Measurements from ENCODE around the gene NDRG2.

Gene NDRG2

DNA sequence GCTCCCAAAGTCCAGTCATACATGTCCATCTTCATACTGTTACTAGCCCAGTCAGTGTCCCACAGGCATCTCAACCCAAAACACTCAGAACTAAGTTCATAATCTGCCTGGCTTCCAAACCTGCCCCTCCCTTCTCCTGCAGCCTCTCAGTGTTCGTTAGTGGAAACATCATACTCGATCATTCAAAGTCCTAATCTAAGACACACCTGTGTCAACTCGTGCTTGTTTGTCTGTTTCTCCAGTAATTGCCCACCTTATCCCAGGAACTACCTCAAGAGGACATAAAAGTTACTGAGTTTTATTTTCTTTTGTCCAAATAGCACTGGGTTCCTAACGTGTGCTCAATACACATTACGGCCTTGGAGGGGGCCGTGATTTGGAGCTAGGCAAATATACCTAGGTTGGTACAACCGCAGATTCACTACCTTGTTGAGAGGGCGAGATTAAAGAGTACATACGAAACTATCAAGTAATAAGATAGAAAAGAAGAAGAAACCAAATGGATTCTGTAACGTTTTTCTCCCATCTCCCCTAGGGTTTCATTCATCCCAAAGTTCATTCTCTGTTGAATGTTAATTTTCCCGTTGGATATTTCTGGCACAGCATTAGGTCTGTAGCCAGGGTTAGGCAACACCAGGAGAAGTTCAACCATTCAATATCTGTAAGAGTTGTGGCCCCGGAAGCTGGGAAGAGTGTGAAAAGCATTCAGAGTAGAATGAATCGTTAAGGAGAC, 35.9 kb upstream of the NDRG2 start:
- TF ChIP-seq, protein P1, sequence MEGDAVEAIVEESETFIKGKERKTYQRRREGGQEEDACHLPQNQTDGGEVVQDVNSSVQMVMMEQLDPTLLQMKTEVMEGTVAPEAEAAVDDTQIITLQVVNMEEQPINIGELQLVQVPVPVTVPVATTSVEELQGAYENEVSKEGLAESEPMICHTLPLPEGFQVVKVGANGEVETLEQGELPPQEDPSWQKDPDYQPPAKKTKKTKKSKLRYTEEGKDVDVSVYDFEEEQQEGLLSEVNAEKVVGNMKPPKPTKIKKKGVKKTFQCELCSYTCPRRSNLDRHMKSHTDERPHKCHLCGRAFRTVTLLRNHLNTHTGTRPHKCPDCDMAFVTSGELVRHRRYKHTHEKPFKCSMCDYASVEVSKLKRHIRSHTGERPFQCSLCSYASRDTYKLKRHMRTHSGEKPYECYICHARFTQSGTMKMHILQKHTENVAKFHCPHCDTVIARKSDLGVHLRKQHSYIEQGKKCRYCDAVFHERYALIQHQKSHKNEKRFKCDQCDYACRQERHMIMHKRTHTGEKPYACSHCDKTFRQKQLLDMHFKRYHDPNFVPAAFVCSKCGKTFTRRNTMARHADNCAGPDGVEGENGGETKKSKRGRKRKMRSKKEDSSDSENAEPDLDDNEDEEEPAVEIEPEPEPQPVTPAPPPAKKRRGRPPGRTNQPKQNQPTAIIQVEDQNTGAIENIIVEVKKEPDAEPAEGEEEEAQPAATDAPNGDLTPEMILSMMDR (conservative IDR thresholded peaks at IDR 0.05; ENCODE audit: low read depth, low read length): no peak
- no peak overlapping the region for H3K4me3 ChIP-seq (ENCODE audit: low read length)
- DNase-seq (ENCODE audit: low read depth): no peak

GRCh38 chr14:21059842-21060613, 35.2 kb upstream of the NDRG2 start:
- H3K4me3 ChIP-seq (ENCODE audit: low read length): no peak overlapping the region
- TF ChIP-seq, protein P1 (conservative IDR thresholded peaks at IDR 0.05; ENCODE audit: low read depth, low read length): no peak
- DNase-seq (ENCODE audit: low read depth): no peak

DNA sequence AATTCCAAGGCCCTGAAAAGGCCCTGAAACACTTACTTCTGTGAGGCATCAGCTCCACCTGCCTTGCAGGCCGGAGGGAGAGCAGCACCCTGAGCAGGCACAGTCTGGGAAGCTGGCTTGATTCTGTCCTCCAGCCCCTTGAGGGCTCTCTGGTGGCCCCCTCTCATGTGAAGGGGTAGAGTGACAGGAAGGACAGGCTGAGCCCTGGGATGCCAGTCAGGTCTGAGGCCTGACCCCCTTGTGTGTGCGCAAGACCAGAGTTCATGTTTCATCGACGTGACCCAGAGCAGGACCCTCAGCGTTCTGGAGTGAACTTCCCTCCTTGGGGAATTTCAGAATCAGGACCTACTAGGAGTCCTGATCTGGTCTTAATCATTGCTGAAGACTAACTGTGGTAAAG, 34.0 kb upstream of the NDRG2 start:
- no peak overlapping the region for H3K4me3 ChIP-seq (ENCODE audit: low read length)
- no peak for DNase-seq (ENCODE audit: low read depth)
- TF ChIP-seq, protein P1 (conservative IDR thresholded peaks at IDR 0.05; ENCODE audit: low read depth, low read length): no peak

GRCh38 chr14:21057803-21058675, 33.2 kb upstream of the NDRG2 start, which contains the start of gene RNASE8:
RNASE8 (plus strand) TSS chr14:21057822; CDS start chr14:21057893, 71 bp downstream.
- TF ChIP-seq, protein P1 (conservative IDR thresholded peaks at IDR 0.05; ENCODE audit: low read depth, low read length): no peak
- no peak for DNase-seq (ENCODE audit: low read depth)

GRCh38 chr14:21056520-21057163, 31.8 kb upstream of the NDRG2 start:
- H3K4me3 ChIP-seq (ENCODE audit: low read length): no peak overlapping the region
- TF ChIP-seq, protein P1 (conservative IDR thresholded peaks at IDR 0.05; ENCODE audit: low read depth, low read length): no peak
- no peak for DNase-seq (ENCODE audit: low read depth)

More at GRCh38 chr14:21057803-21058675, 33.2 kb upstream of the NDRG2 start, which contains the start of gene RNASE8:
- no peak within 1 kb of the TSS for H3K4me3 ChIP-seq (ENCODE audit: low read length)

- no peak overlapping the region for H3K4me3 ChIP-seq (ENCODE audit: low read length)
- TF ChIP-seq, protein P1 (conservative IDR thresholded peaks at IDR 0.05; ENCODE audit: low read depth, low read length): no peak
- no peak for DNase-seq (ENCODE audit: low read depth)
Observed at GRCh38 chr14:21055432-21056117, 30.7 kb upstream of the NDRG2 start.
